Gastrocnemius medialis (tissue), 4 donors: ENCODE results near the gene NABP1.

Source experiments
- CTCF ChIP-seq, 5 experiments: fragments of 450-650 bp in 3 of 5; fragments of 200-600 bp in 2 of 5; sonication (generic) in 2 of 5; IDR thresholded peaks in 4 of 5; conservative IDR thresholded peaks in 1 of 5; 1 replicate in 4 of 5; 2 replicates in 1 of 5; pipeline ENCODE4 v1.5.1; 2016 to 2019; ENCODE audit warnings: antibody characterized with exemption in 5 of 5, mild to moderate bottlenecking in 3 of 5, moderate library complexity in 3 of 5
- POLR2A ChIP-seq, 2 donors: fragments of 450-650 bp; IDR thresholded peaks; one replicate each; pipeline ENCODE4 v1.6.1; 2017; ENCODE audit warnings: antibody characterized with exemption in 2 of 2, mild to moderate bottlenecking in 2 of 2, moderate library complexity in 2 of 2

GRCh38 chr2:191629001-191629453 is 48.9 kb upstream of the NABP1 start:
- TF ChIP-seq CTCF (IDR thresholded peaks at IDR 0.05 in 4 of 5, conservative IDR thresholded peaks at IDR 0.05 in 1 of 5) (no peak), POLR2A (IDR thresholded peaks at IDR 0.05) (no peak)
